ENCODE results near the gene DICER1.

DNA sequence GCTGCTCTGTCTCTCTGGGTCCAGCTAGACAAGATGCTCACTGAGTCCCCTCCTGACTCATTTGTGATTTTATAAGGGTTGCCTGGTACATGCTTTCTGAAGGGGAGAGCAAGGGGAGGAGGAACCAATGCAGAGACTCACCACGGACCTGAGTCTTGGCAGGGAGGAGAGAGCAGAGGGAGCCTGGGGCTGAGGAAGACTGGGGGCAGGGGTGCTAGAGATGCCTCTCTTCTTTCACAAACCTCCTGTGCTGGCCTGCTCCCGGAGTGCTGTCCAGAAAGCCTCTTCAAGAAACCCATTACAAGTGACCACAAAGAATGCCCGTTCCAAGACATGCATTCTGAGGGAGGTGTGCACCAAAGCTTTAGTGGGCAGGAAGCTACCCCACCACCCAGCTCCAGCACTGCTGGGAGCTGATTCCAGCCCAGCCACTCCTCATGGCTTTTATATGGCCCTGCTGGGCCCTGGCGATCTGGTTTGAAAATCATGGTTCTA lies 33.1 kb upstream of the DICER1 start:
- TF ChIP-seq, protein P1, sequence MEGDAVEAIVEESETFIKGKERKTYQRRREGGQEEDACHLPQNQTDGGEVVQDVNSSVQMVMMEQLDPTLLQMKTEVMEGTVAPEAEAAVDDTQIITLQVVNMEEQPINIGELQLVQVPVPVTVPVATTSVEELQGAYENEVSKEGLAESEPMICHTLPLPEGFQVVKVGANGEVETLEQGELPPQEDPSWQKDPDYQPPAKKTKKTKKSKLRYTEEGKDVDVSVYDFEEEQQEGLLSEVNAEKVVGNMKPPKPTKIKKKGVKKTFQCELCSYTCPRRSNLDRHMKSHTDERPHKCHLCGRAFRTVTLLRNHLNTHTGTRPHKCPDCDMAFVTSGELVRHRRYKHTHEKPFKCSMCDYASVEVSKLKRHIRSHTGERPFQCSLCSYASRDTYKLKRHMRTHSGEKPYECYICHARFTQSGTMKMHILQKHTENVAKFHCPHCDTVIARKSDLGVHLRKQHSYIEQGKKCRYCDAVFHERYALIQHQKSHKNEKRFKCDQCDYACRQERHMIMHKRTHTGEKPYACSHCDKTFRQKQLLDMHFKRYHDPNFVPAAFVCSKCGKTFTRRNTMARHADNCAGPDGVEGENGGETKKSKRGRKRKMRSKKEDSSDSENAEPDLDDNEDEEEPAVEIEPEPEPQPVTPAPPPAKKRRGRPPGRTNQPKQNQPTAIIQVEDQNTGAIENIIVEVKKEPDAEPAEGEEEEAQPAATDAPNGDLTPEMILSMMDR (IDR thresholded peaks at IDR 0.05; ENCODE audit: low read depth, low read length, poor library complexity, severe bottlenecking): no peak
- TF ChIP-seq EZH2phosphoT487 (IDR thresholded peaks at IDR 0.05; ENCODE audit: borderline replicate concordance, low read length): no peak

All from DOHH2 (cell line).